GM21786 (cell line): ENCODE data around the gene SLC9A7.
"Not testable (repeated sequence)": the region's sequence is repeated elsewhere in the genome, so short reads cannot be mapped to it uniquely, and the experiment has no call there.

Experiments
- ATAC-seq: cut with Tn5 transposase; IDR thresholded peaks from one replicate; pipeline ENCODE4 v1.9.1; 2021; ENCODE audit not compliant: unreplicated experiment

The SLC9A7 gene

DNA sequence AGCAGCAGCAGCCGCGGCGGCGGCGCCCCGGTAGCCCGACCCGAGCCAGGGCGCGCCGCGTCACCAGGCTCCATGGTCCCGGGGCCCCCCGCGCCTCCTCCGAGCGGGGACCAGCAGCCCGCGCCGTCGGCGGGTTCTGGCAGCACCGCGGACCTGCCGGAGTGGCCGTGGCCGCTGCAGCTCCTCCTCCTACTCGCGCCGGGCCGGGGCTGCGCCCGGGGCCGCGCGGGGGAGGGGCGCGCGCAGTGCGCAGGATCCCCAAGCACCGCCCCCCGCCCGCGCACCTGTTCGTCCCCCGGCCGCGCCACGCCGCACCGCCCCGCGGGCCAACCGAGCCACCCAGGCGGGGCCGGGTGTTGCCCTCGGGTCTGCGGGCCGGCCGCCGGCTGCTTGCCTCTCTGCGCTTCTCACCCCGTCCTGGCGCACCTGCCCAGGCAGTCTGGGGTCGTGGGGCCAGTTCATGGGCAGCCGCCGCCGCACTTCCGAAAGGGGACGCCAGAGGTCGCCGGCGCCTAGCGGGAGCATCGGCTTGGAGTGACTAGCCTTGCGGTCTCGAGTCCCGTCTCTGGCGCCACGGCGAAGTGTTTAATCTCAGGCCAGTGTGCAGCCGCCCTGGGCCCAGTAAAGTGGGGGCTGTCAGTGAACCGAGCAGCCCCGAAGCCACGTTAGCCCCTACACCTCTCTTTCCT, at the start of gene SLC9A7:
Gene SLC9A7 (minus strand): TSS at position 163 of the 689 bp plus-strand sequence. CDS start 89 bp downstream, at position 74.
- ATAC-seq: peak; percentile 59

DNA sequence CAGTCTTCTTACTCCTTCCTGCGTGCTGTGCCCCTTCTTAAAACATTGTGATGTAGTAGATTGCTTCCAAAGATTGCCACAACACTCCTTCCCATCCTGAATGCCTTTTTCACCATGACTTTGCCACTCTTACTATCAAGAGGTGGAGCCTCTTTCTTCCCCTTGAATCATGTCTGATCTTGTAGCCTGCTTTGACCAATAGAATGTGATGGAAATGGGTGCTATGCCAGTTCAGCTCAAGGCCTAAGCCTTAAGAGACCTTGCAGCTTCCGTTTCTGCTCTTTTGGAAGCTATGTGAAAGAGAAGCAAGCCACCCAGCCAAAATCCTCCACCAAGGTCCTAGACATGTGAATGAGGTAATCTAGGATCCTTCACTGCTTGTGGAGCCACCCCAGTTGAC, 46.4 kb upstream of the SLC9A7 start:
- no peak for ATAC-seq

DNA sequence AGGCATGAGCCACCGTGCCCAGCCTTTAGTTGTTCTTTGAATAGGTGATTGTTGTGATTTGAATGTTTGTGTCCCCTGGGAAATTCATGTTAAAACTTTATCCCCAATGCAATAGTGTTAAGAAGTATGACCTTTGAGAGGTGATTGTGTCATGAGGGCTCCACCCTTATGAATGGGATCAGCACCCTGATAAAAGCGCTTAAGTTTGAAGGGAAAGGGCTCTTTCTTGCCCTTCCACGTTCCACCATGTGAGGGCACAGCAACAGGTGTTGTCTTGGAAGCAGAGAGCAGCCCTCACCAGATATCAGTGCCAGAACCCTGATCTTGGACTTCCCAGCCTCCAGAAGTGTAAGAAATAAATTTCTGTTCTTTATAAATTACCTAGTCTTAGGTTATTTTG, 44.2 kb upstream of the SLC9A7 start:
- ATAC-seq: no peak

DNA sequence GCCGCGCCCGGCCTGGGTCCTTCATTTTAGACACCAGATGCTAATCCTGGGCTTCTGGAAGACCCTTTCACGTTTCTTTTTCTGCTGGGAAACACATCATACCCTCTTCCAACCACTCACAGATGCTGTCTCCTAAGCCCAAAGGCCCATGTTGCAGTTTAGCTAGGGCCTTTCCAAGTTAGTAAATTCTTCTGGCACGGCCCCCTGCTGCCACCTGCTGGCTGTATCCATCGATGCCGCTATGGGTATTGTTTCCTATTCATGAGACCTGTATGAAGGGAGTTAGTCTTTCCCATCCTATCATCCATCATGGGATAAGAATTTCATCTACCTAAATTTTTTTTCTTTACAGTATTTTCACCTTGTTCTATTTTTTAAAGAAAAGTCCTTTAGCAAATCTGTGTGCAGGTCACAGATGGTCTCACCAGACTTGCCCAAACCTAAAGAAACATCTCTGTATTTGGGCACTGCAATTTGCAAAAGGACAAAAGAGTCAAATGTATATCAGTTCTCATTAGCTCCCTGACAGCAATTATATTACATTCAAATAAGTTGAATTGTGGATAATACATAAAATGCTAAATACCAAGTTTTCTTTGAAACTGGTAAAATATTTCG, 37.8 kb upstream of the SLC9A7 start:
- peak; percentile 42 for ATAC-seq

DNA sequence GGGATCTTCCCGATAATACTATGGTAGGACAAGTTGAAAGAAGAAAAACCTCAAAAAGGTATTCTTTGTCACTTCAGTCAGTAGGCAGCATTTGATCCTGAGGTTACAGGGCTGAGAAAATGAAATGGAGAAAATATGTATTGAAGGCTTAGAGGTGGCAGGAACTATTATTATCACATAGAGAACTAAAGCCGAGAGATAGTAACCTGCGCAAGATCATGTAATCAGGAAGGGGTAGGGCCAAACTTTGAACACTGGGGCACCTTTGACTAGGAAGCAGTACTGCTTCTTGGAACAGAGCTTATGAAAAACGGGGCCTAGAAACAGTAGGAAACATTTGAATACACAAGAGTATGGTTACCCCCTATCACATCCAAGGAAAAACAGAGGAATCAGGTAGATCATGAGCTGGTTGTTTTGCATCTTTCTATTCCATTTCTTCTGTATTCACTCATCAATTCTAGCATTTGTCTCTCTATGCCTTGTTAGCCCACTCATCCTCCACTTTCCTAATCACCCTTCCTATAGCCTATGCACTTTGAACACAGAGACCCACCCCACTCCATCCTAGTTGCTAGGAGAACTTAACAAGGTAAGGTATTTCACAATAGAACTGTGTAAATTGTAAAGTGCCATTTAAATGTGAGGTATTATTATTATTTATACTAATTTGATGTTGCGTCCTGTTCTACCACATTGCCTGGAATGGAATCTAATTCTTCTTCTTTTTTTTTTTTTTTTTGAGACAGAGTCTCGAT, 34.6 kb upstream of the SLC9A7 start:
- no peak for ATAC-seq

DNA sequence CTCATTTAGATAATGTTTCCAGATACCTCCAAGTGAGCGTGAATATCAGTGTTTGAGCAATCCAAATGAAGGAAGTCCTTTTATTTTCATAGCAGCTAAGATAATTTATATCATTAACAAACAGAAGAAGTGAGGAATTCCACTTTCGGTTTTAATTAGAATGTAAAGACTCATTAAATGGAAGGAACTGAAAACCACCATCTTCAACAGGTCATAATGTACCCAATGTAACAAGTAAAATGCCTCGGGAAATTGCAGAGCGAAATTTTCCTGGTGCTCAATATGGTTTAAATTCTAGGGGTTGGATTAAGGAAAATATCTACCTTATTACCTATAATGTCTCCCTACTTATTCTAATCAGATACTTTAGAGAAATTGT, 33.9 kb upstream of the SLC9A7 start:
- no peak for ATAC-seq

DNA sequence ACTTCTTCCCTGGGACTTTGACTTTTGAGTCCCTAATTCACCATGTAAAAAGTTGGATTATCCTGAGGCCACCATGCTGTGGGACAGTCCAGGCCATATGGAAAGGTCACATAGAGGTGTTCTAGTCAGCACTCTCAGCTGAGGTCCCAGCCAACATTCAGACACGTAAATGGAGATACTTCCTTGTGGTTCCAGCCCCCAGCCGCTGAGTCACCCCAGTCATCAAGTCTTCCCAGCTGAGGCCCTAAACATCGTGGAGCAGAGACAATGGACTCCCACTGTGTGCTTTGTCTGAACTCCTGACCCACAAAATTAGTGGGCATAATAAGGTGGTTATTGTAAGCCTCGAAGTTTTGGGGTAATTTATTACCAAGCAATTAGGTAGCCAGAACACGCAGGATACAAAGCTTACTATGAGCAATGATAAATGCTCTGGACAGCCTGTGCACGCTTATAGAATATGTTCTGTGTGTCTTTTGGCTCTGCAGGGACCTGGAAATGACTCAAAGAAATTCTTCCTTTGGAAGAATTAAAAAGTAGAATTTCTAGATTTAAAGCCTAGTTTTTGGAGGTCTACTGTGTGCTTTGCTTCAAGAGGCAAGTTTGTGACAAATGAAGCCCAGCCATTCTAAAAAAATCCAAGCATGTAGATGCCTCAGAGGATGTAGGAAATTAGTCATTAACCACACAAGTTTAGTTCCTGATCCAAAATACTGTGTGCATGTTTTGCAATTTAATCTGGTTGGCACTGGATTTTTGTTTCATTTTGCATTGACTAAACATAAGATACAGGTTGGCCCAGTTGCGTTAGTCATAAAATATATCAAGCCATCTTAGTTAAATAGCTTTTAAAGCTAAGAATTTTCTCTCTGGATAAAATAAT, 33.2 kb upstream of the SLC9A7 start:
- ATAC-seq: no peak

DNA sequence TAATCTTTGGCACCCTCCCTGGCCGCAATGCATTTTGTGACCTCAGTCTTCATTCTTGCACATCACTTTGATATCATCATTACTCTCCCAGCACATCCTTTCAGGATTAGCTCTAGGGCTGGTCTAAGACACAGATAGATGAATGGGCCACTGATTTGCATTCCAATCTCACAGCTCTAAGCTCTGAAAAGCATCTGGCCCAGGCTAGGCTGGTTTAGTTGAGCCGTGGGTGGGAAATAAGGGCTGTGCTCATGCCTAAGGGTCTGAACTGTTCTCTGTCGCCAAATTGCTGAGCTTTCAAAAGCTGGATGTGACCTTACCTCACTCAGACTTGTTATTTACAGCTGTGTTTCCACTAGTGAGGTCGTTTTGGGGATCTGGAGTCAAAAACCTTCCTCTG, 30.0 kb upstream of the SLC9A7 start:
- ATAC-seq: no peak

DNA sequence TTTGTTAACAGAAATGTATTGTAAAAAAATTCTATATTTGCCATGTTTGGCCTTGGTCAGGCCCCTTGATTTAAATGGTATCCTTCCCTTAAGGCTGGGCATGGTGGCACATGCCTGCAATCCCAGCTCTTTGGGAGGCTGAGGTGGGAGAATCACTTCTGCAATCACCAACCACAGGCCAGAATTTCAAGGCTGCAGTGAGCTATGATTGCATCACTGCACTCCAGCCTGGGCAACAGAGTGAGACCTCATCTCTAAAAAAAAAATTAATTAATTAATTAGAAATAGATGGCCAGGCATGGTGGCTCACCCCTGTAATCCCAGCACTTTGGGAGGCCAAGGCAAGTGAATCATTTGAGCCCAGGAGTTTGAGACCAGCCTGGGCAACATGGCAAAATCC, 25.5 kb upstream of the SLC9A7 start:
- ATAC-seq: not testable (repeated sequence)

DNA sequence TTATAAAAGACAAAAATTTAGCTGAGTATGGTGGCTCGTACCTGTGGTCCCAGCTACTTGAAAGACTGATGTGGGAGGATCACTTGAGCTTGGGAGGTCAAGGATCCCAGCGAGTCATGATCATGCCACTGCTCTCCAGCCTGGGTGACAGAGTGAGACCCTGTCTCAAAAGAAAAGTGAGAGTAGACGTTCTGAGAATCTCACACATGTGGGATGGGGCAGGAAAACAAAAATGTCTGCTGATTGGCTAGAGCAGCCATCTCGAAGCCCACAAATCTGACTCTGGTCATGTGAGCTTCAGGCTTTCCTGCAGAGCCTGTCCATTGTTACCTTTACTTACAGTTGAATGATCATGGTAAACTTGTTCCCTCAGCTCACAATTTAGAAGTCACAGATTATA, 23.1 kb upstream of the SLC9A7 start:
- ATAC-seq: no peak

DNA sequence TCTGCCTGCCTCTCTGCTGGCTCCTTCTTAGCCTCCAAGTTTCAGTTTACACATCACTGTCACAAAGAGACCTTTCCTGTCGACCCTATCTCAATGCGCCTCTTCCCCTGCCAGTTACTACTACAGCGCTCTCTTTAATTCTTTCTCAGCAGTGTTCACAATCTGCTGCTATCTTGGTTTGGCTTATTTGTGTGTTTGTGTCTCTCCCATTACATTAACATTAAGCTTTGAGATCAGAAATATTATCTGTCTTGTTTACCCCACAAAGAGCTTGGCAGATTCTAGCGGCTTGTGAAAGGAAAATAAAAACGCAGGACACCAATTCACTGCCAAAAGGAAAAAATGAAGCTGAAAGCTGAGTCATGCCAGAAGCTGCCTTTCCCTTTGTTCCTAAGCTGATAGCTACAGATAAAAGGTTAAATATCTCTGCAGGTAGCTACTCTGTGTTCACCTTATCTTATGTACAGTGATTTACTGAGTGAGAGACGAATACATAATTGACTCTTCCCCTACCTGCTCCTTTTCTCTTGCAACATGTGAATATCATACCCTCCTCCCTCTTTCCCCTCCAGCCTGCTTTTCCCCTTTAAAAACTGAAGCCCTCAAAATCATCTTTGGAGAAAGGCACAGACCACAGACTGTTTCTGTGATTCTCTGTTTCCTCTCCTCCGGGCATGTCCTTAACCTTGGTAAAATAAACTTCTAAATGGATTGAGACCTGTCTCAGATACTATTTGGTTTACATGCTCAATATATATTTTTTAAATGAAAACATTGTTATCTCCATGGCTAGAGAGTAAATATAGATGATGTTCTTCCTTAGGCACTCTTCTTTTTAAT, 19.3 kb upstream of the SLC9A7 start:
- ATAC-seq: no peak

DNA sequence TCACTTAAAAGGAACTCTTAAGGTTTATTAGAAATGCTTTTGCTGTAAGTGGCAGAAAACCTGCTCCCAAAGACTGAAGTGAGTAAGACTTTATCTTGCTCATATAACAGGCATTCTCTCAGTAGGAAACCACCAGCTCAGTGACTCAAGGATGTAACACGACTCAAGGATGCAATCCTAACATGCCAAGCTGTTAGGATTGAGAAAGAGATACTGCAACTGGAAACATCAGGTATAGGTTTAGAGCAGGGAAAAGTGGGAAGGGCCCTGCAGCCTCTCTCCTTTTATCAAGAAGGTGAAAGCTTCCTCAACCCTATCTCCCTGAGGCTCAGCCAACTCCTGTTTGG, 11.9 kb upstream of the SLC9A7 start:
- ATAC-seq: no peak

DNA sequence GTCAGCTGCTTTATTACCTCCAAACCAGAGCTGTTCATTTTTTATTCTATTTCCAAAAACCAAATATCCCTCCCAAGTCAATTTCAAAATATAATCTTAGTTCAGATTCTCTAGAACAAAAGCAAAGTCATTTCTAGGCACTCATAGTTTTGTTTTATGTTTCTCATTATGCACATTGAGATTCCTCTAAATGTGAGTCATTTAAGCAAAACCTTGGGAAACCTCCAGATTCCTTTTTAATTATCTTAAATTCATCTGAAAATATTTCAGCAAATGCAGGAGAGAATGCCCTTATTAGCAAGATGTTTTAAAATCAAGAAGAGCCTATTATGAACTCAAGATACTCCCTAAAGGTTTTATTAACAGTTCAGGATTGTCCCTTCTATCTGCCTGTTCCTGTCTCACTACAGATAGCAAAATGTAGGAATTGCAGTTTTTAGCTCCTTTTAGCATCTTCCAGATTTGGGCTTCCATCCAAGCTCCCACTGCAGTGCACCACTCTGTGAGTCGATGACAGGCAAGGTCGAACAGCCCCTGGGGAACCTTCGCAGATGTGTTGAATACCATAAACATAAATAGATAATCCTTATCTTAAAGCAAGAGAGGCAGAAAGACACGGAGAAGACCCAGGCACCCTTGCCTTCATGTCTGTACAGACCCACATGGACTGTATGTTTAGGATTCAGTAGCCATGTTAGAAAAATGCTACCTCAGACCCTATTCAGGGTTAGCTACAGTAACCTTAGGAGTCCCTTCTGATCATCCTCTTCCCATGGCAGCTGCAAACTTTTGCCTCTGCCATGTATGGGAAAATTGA, 11.3 kb upstream of the SLC9A7 start:
- no peak for ATAC-seq

DNA sequence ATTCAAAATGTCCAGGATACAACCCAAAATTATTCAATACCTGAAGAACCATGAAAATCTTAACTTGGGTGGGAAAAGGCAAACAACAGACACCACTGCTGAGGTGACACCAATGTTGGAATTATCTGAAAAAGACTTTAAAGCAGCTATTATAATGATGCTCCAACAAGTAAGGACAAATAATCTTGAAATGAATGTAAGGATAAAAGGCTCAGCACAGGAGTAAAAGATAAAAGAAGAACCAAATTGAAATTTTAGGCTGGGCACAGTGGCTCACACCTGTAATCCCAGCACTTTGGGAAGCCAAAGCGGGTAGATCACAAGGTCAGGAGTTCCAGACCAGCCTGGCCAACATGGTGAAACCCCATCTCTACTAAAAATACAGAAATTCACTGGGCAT, 4.0 kb upstream of the SLC9A7 start:
- ATAC-seq: no peak

DNA sequence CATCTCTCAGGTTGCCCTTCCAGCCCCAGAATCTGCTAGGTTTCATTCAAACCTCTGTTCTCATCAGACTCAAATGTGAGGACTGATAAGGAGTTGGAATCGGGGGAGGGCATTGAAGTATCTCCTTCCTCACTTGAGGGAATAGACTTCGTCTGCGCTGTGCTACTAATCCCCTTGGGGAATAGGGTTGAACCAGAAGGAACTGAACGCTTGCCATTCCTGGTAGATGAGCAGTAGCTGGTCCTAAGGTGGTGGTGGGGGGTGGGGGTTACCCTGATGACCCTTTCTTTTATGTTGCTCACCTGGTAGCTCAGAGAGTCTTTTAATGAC, 692 bp upstream of the SLC9A7 start:
- ATAC-seq: no peak

DNA sequence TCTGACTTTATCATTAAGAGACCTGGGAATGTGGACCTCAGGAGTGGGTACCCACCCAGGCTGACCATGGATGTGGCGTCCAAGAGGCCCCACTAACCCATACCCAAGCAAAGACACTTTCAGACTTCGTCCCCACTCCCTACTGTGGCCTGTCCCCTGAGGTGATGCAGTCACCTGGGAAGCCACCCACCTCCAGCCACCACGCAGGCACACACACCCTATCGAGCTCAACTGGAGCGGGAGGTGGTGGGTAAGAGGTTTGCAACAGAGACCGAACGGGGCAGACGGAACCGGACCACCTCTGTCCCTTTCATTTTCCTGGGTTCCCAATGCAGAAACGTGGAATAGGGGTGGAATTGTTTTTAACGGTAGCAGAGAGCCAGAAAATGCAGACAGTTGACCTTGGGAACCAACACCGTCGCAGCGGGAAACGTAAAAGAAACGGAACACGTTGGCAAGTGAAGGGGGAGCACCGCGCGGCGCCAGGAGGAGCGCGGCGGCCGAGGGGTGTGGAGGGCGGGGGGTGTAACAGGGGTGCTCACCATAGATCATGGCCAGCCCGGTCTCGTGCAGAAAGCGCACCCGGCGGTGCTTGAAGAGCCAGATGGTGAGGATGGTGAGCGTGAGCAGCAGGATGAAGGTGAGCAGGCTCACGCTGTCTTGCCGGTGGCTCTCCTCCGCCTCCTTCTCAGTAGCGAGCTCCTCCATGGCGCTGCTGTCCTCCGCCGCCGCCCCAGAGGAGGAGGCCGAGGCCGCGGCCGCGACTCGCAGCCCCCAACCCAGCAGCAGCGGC, 559 bp downstream of the SLC9A7 start:
- no peak for ATAC-seq

DNA sequence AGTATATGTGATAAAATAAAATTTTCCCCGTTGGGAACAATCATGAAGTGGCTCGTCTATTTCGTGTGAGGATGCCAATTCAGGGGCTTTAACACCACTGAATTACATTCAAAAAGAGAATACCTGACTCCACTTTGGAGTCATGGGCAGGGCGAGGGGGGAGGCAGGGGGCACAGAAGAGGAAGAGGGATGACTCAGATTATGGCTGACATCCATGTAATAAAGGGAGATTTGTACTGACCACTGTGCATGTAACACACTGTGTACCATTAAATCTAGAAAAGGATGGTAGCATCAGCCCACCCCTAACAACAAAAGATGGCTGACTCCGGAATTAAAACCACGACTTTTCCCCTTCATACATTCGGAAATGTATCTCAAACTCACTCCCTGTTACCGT, 1.3 kb downstream of the SLC9A7 start:
- no peak for ATAC-seq

DNA sequence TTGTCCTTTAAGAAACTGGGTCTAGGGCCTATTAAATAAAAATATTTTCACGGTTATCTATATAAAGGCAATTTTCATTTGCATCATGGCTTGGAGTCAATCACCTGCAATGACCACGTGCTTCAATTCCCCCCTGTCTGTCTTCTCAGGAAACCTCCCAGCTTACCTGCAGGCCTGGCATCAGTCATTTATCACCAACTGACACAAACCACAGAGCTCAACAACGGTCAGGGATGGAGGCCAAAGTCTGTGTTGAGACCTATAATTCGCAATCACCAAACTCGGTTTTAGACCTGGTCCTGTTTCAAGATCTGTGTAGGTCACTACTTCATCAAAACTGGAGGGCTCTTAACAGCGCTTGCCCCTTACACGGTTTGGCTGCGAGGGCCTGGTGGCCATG, 1.9 kb downstream of the SLC9A7 start:
- ATAC-seq: no peak

DNA sequence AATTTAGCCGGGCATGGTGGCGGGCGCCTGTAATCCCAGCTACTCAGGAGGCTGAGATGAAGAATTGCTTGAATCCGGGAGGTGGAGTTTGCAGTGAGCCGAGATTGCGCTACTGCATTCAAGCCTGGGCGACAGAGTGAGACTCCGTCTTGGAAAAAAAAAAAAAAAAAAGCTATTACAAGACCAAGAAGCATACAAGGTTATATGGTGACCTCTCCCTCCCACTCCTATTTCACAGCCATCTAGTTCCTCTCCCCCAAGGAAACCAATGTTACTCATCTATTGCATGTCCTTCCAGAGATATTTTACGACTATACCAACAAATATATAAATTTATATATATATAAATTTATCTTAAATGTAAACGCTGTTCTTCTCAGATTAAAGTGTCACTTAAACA, 3.2 kb downstream of the SLC9A7 start:
- ATAC-seq: no peak
